HEK293T (cell line): ENCODE data around the gene PGAP1.

Experiments used
- FOXM1 ChIP-seq: fragments of 450-650 bp; IDR thresholded peaks from 2 replicates; pipeline ENCODE4 v1.6.1; 2017; ENCODE audit warnings: mild to moderate bottlenecking, borderline replicate concordance
- NFRKB ChIP-seq: fragments of 450-650 bp; IDR thresholded peaks from 2 replicates; pipeline ENCODE4 v1.6.1; 2016; ENCODE audit warnings: mild to moderate bottlenecking, moderate library complexity

GRCh38 chr2:196913691-196914090 is 12.8 kb downstream of the PGAP1 start:
- TF ChIP-seq NFRKB (no peak), FOXM1 (no peak)
